Loucy (cell line): ENCODE data around the gene RPL12.

Source experiments
- EZH2phosphoT487 ChIP-seq: fragments of 200-600 bp; IDR thresholded peaks from 2 replicates; pipeline ENCODE4 v1.6.1; 2018; ENCODE audit warnings: antibody characterized with exemption, mild to moderate bottlenecking, moderate library complexity, borderline replicate concordance
- TF ChIP-seq, protein P1 (sequence below): fragments of 200-600 bp; sonication (generic); conservative IDR thresholded peaks from 2 replicates; pipeline ENCODE4 v1.5.1; 2014; ENCODE audit warnings: mild to moderate bottlenecking, antibody characterized with exemption, low read length

DNA sequence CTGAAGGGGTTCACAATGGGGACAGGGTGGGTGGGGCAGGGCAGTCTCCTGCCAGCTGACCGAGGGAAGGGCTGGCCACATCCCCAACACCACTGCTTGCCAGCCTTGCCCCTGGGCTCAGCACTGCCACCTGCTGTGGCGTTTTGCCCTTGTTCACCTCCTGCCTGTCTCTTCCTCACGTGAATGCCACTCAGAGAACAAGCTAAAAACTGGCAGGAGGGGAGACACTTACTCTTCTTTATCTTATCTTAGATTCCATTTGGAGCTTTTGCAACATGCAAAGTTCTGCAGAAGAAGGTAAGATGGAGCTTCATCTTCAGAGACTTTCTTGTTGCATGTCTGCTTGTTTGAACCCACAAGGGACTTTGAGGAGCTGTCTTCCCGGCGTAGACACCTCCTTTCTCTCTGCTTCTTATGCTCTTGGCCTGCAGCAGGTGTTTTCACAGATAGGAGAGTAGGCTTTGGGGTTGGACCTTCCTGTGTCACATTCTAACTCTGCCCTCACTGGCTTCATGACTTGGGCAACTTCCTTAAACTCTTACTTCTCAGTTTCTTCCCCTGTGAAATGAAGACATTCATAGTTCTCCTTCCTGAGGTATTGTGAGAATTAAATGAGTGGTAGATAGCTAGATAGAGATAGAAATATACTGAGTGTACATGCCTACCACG lies 4.3 kb upstream of the RPL12 start:
- TF ChIP-seq, protein P1, sequence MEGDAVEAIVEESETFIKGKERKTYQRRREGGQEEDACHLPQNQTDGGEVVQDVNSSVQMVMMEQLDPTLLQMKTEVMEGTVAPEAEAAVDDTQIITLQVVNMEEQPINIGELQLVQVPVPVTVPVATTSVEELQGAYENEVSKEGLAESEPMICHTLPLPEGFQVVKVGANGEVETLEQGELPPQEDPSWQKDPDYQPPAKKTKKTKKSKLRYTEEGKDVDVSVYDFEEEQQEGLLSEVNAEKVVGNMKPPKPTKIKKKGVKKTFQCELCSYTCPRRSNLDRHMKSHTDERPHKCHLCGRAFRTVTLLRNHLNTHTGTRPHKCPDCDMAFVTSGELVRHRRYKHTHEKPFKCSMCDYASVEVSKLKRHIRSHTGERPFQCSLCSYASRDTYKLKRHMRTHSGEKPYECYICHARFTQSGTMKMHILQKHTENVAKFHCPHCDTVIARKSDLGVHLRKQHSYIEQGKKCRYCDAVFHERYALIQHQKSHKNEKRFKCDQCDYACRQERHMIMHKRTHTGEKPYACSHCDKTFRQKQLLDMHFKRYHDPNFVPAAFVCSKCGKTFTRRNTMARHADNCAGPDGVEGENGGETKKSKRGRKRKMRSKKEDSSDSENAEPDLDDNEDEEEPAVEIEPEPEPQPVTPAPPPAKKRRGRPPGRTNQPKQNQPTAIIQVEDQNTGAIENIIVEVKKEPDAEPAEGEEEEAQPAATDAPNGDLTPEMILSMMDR, result peak; percentile 72
- no peak for TF ChIP-seq EZH2phosphoT487
